AG08395 (cell line): Measurements from ENCODE around the gene PCDHGC3.

ENCODE experiments used
- DNase-seq: peaks from one replicate; pipeline ENCODE4 v3.0.0; 2012; ENCODE audit warnings: mixed read lengths, low spot score

Gene PCDHGC3

GRCh38 chr5:141485321-141486055 is 9.7 kb downstream of the PCDHGC3 start:
- DNase-seq = no peak

- DNase-seq = no peak
Measured at GRCh38 chr5:141486091-141486490, 10.3 kb downstream of the PCDHGC3 start.

GRCh38 chr5:141487131-141487530 is 11.4 kb downstream of the PCDHGC3 start:
- DNase-seq = no peak

- DNase-seq = peak; percentile 91
Measured at GRCh38 chr5:141488591-141489561, 13.1 kb downstream of the PCDHGC3 start, which contains the start of gene PCDHGC5. PCDHGC5 (plus strand) TSS chr5:141489081; CDS start chr5:141489241, 160 bp downstream.

- no peak for DNase-seq
Measured at GRCh38 chr5:141489841-141490240, 14.1 kb downstream of the PCDHGC3 start.

GRCh38 chr5:141490271-141490670 is 14.5 kb downstream of the PCDHGC3 start:
- no peak for DNase-seq

GRCh38 chr5:141490771-141491170 is 15.0 kb downstream of the PCDHGC3 start:
- no peak for DNase-seq

GRCh38 chr5:141491323-141492167 is 15.8 kb downstream of the PCDHGC3 start:
- no peak for DNase-seq

GRCh38 chr5:141492168-141492885 is 16.6 kb downstream of the PCDHGC3 start:
- DNase-seq = no peak

- DNase-seq = peak; percentile 69
Measured at GRCh38 chr5:141493500-141494422, 18.0 kb downstream of the PCDHGC3 start.

- no peak for DNase-seq
Measured at GRCh38 chr5:141494761-141495452, 19.1 kb downstream of the PCDHGC3 start.

- no peak for DNase-seq
Measured at GRCh38 chr5:141495453-141495811, 19.7 kb downstream of the PCDHGC3 start.

- no peak for DNase-seq
Measured at GRCh38 chr5:141496038-141496437, 20.3 kb downstream of the PCDHGC3 start.

- DNase-seq = no peak
Measured at GRCh38 chr5:141501761-141502160, 26.0 kb downstream of the PCDHGC3 start.

- no peak for DNase-seq
Measured at GRCh38 chr5:141503681-141504080, 27.9 kb downstream of the PCDHGC3 start.

GRCh38 chr5:141504216-141504615 is 28.4 kb downstream of the PCDHGC3 start:
- DNase-seq = no peak

- no peak for DNase-seq
Measured at GRCh38 chr5:141506381-141507155, 30.8 kb downstream of the PCDHGC3 start.

GRCh38 chr5:141507387-141508091 is 31.8 kb downstream of the PCDHGC3 start:
- DNase-seq = peak; percentile 77
